ENCODE data around the gene SIK3.

The SIK3 gene

GRCh38 chr11:116969694-116970093, 128.5 kb downstream of the SIK3 start:
- no peak for DNase-seq (ENCODE audit: low read depth)

DNA sequence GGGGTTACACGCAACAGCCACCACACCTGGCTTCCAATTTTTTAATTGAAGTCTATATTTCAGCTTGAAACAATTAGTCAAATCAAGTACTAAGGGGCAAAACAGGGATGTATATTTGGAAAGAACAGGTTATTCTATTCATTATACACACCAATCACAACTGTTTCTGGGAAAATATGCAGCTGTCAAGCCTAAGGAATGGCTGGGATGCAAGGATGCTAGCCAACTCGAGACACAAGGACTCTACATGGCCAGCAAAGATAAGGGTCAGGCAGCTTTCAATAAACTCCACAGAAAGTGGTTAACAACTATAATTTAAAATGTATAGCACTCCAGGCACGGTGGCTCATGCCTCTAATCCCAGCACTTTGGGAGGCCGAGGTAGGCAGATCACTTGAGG, 134.0 kb downstream of the SIK3 start:
- DNase-seq (ENCODE audit: low read depth) = no peak

- DNase-seq (ENCODE audit: low read depth) = no peak
Observed at GRCh38 chr11:116963813-116964212, 134.4 kb downstream of the SIK3 start.

DNA sequence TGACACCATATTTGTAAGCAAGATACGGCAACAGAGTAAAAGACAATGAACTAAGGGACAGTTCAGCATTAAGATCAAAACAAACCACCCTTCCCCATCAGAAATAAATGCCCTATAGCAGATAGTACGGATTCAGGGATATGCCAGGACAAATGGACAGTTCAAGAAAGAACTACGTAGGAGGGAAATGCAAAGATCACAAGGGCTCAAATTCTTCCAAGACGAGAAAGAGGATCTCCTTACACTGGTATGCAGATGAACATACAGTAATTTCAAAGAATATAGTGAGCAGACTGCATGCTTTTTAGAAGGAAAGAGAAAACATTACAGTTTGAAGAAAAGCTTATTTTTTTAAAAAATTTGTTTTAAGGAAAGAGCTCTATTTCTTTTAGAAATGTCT, 136.1 kb downstream of the SIK3 start:
- DNase-seq (ENCODE audit: low read depth) = no peak

DNA sequence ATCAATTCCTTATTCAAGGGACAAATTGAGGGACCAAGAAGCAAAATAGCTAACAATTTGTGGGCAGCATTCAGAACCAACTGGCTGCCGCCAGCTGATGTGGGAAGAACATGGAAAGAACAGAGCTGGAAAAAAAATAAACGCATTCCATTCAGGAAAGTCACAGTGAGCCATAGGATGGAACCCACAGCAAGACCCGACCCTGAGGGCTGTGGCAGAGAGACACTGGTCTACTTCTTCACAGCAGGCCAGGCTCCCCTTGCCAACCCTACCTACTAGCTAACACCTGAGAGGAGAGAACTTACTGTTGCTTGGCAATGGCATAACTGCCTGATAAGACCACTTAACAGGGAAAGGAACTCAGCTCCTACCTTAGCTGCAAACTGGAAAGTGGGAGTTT, 137.3 kb downstream of the SIK3 start:
- no peak for DNase-seq (ENCODE audit: low read depth)

DNA sequence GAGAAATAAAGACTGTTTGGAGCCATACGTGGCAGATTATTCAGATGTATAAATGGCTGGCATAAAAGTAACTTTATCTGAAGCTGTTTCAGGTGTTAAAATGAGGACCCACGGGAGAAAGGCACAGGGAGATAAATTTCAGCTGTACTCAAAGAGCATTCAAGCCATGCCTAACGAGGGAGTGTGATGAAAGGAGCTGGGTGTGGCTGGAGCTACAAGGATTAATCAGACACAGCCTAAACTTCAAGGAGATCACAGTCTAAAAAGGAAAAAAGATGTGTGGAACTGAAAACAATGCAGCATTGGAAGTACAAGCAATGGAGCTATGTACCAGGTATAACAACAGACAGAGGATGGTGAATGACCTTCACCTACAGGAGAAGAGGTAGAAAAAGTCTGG, 140.0 kb downstream of the SIK3 start:
- DNase-seq (ENCODE audit: low read depth) = no peak

GRCh38 chr11:116955949-116956348, 142.3 kb downstream of the SIK3 start:
- DNase-seq (ENCODE audit: low read depth) = no peak

DNA sequence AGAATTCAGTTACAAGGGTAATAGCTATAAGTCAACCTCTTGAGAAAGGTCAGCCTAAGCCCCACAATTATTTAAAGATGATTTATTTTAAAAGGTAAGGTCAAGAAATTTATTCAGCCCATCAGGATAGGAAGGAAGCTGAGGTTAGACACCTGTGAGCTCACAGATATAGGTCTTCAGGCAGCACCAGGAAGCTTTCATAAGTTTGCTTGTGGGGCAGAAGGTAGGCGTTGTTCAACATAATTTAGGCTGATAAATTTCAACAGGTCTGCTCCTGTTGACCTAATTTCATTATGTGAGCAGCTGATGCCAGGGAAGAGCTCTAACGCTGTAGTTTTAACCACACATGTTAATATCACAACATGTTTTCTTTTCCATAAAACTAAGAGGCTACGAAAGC, 142.7 kb downstream of the SIK3 start:
- no peak for DNase-seq (ENCODE audit: low read depth)

GRCh38 chr11:116953530-116954285, 144.5 kb downstream of the SIK3 start:
- DNase-seq (ENCODE audit: low read depth) = no peak

DNA sequence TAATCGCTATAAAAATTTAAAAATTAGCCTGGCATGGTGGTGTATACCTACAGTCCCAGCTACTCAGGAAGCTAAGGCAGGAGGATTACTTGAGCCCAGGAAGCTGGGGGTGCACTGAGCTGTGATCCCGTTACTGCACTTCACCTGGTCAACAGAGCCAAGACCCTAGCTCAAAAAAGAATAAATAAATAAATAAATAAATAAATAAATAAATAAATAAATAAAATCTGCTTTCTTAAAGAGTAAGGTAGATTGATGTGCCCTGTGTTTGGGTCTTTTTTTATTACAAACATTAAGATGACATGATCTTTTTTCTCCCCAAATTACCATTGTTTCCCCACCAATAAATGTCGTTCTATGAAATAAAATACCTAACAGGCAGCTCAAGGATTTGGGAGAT, 146.5 kb downstream of the SIK3 start:
- no peak for DNase-seq (ENCODE audit: low read depth)

DNA sequence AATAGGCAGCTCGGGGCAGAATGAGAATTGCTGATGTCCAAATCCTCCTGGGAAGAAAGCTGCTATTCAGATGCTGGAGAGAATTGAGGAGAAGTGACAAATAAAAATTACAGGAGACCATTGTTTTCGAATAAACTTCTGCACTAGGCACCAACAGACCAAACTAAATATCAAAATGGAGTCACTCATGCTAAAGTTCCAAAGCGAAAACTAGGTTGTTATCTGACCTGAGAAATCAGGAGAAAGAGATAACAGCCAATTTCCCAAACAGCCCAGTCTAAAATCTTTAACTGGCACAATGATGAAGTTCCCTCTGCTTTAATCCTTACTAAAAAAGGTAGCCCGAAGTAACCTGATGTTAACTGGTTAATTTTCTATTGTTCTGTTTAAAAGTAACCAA, 148.0 kb downstream of the SIK3 start:
- DNase-seq (ENCODE audit: low read depth) = no peak

GRCh38 chr11:116948391-116948790, 149.8 kb downstream of the SIK3 start:
- DNase-seq (ENCODE audit: low read depth) = no peak

DNA sequence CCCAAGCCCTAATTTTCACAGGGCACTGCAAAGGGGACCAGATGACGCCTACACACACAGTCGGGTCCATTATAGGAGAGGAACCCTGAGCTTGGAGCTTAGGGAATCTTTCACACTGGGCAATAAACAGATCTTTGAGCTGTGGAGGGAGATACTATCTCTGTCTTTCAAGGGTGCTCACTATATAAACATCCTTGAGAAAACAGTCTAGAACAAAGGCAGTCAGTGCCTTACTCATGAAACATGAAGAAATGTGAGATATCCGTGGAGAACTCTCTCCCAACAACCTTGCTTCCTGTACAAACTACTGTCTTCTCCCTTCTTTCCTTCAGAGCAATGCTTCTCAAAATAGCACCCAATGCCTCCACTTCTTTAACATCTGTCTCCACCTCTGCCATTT, 151.8 kb downstream of the SIK3 start:
- no peak for DNase-seq (ENCODE audit: low read depth)

DNA sequence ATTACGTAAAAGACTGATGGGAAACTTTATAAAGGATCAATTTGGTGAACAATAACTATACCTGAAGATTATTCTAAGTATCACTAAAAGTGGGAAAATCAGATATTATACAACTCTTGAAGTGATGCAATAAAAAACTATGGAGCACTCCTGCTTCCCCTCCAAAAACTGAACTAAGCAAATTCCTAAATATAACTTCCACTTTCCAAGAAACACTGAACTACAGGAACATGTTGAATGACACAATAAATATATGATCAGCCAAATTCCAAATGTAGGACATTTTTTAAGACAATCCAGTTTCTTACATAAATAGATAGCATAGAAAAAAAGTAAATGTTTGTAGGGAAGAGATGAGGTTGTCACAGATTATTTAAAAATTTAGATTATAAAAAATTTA, 158.7 kb downstream of the SIK3 start:
- DNase-seq (ENCODE audit: low read depth) = no peak

DNA sequence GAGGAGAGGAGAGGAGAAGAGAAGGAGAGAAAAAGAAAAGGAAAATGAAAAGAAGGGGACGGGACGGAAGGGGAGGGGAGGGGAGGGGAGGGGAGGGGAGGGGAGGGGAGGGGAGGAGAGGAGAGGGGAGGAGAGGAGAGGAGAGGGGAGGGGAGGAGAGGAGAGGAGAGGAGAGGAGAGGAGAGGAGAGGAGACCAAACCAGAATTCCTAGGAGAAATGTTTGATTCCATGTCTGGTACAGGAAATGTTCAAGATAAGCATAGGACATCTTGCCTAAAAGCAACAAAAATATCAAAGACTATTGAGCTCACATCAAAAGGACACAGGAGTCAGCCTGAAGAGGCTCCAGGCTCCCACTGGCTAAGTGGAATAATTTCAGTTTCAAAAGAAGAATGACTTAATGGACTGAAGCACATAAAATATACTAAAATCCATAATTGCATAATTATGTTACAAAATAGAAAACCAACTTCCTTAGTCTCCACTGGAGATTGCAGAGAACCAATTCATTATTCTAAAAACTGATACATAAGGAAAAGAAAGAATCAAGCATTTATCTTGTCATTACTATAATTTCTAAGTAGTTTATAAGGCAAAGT, 159.7 kb downstream of the SIK3 start:
- no peak for DNase-seq (ENCODE audit: low read depth)

DNA sequence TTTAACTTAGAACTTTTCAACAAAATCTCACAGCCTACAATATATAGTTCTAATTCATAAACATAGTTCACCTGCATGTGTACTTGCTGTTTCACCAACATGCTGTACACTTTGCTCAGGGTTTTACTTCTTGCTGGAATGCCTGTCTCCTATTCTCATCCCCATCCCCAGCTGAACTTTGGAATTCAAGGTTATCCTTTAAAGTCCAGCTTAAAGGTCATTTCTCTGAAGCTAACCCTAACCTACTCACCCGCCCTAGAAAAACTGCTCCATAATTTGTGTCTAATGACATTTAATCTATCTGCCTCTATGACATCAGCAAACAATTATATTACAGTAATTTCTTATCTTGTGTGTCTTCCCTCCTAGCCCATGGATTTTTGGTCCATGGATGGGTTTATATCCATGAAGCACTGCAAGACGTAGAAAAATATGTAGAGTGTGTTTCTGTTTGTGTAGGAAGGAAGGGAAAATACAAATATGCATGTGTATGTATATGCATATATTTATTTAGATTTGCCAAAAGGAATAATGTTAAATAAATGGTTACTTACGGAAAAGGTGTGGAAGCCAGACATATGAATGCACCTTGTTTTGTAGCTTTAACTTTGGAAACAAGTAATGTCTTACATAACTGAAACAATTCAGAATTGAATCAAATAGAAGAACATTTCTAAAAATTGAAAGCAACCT, 161.3 kb downstream of the SIK3 start:
- DNase-seq (ENCODE audit: low read depth) = no peak

DNA sequence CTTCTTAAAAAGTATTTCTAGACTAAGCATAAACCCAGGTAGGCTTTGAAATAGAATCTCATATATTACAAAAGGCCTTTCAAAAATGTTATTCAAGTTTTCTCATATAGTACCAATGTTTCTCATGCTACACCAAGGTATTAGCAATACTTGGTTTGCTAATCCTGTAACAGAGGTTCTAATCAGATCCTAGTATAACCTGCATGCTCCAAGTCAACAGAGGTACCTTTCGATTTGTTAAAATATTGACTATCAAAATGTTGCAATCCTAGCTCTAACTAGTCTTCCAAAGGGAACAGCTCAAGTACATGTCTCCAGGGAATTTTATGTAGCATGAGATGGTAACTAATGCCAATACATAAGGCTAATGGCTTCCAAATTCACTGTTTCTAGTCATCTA, 162.7 kb downstream of the SIK3 start:
- no peak for DNase-seq (ENCODE audit: low read depth)

- DNase-seq (ENCODE audit: low read depth) = no peak
Observed at GRCh38 chr11:116935089-116935488, 163.1 kb downstream of the SIK3 start.

- no peak for DNase-seq (ENCODE audit: low read depth)
Observed at GRCh38 chr11:116933961-116934360, 164.3 kb downstream of the SIK3 start.

GRCh38 chr11:116932181-116932580, 166.0 kb downstream of the SIK3 start:
- no peak for DNase-seq (ENCODE audit: low read depth)

- peak; percentile 44 for DNase-seq (ENCODE audit: low read depth)
Observed at GRCh38 chr11:116931206-116931953, 166.8 kb downstream of the SIK3 start.

GRCh38 chr11:116930586-116930985, 167.6 kb downstream of the SIK3 start:
- DNase-seq (ENCODE audit: low read depth) = no peak

DNA sequence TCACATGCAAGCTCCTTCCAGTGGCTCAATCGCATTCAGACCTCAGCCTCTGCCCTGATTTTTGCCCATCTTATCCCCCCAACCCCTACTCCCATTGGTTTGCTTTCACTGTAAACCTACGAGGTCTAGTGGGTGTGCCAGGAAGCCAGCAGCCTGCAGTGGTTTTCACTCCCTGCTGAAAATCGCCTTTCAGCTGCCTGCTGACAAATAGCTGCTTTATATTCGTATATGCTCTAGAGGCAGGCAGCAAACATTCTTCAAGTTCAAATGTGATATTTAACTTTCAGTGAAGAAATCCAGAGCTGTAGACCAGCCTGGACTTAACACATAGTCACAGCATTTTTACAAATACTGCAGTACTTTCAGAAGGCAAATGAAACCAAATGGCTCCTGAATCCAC, 168.1 kb downstream of the SIK3 start:
- peak; percentile 15 for DNase-seq (ENCODE audit: low read depth)
